A673 (cell line): ENCODE measurements around the gene RERE.

ENCODE experiments used
- CTCF ChIP-seq: fragments of 300-800, 200-600 bp; sonication (generic); conservative IDR thresholded peaks from 2 replicates; pipeline ENCODE4 v1.5.1; 2017; ENCODE audit warnings: low read depth, mild to moderate bottlenecking, antibody characterized with exemption, low read length, moderate library complexity, mixed read lengths
- EZH2 ChIP-seq: fragments of 200-600 bp; sonication (generic); IDR thresholded peaks from 2 replicates; pipeline ENCODE4 v1.6.1; 2017; ENCODE audit warnings: borderline replicate concordance, low read depth, mild to moderate bottlenecking, mixed read lengths, antibody characterized with exemption, low read length; ENCODE audit not compliant: poor library complexity, severe bottlenecking

DNA sequence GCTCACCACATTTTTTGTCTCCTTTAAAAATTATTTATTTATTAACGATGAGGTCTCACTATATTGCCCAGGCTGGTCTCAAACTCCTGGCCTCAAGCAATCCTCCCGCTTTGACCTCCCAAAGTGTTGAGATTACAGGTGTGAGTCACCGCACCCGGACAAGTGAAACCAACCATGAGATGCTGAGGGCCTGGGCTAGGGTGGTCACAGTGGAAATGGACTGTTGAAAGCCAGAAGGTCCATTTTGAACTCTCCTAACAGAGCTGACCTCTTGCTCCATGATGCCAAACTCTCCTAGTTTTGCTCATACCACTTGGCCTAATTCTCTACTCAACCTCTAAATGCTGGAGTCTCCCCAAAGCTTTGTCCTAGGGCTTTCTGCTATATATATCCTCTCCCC lies 390.4 kb downstream of the RERE start:
- TF ChIP-seq CTCF (no peak), EZH2 (no peak)
